HFF-Myc (cell line): ENCODE measurements around the gene MAGI1.
A peak's percentile ranks its signal among the peaks of the same experiment; 100 is the strongest.

Experiments used
- DNase-seq: peaks from one replicate; pipeline ENCODE4 v3.0.0-alpha.2; 2011; ENCODE audit warnings: low read depth; ENCODE audit errors: extremely low read depth
- H3K4me3 ChIP-seq: replicated peaks from 2 replicates; pipeline ENCODE4 v1.5.1; 2011; ENCODE audit warnings: low read depth, mild to moderate bottlenecking, control low read depth, low read length
- TF ChIP-seq, protein P1 (sequence below): IDR thresholded peaks from 2 replicates; pipeline ENCODE4 v1.5.1; 2012; ENCODE audit warnings: mild to moderate bottlenecking, low read depth, low read length, control low read depth; ENCODE audit errors: missing control alignments

MAGI1 gene

DNA sequence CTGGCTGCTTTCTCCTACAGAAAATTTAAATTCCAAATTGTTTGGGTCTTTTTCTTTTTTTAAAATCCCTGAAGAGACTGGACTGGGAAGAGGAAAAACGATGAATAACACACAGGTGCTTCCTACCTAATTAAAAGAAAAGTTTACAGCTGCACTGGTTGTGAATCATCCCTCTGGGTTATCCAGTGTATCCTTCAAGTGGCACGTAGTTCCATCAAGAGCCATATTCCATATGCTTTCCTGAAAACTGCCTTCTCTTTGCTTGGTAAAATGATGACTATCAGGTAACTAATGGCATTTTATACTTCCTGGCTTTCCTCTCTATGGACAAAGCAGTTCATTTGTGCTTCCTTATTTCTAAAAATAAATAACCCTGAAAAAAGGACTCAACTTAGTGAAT lies 123.2 kb downstream of the MAGI1 start:
- TF ChIP-seq, protein P1, sequence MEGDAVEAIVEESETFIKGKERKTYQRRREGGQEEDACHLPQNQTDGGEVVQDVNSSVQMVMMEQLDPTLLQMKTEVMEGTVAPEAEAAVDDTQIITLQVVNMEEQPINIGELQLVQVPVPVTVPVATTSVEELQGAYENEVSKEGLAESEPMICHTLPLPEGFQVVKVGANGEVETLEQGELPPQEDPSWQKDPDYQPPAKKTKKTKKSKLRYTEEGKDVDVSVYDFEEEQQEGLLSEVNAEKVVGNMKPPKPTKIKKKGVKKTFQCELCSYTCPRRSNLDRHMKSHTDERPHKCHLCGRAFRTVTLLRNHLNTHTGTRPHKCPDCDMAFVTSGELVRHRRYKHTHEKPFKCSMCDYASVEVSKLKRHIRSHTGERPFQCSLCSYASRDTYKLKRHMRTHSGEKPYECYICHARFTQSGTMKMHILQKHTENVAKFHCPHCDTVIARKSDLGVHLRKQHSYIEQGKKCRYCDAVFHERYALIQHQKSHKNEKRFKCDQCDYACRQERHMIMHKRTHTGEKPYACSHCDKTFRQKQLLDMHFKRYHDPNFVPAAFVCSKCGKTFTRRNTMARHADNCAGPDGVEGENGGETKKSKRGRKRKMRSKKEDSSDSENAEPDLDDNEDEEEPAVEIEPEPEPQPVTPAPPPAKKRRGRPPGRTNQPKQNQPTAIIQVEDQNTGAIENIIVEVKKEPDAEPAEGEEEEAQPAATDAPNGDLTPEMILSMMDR, result no peak
- H3K4me3 ChIP-seq, result no peak overlapping the region
- DNase-seq, result no peak

DNA sequence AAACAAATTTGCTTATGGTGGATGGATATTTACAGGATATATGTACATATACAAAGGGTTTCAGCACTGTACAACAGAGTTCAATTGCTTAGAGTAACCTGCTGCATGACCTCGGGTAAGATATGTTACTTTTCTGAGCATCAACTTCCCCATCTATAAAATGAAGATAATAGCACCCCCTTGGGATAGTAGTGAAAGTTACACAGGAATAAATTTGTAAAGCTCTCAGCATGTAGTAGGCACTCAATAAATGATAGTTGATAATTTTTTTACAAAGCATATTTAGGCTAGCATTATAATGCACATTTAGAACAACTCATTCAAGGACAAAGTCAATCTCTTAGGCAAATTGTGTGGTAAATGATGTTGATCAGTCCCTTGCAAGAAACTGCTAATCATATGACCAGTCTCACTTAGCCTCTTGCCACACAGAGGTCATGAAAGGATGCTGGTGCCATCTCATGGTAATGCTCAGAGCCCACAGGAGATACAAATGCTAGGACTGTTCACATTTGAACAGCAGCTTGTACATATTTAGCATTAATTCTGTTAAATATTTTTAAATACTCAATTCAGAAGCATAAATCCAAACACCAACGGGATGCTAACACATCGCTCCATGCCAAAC lies 123.9 kb downstream of the MAGI1 start:
- TF ChIP-seq, protein P1, result no peak
- H3K4me3 ChIP-seq, result no peak overlapping the region
- no peak for DNase-seq

DNA sequence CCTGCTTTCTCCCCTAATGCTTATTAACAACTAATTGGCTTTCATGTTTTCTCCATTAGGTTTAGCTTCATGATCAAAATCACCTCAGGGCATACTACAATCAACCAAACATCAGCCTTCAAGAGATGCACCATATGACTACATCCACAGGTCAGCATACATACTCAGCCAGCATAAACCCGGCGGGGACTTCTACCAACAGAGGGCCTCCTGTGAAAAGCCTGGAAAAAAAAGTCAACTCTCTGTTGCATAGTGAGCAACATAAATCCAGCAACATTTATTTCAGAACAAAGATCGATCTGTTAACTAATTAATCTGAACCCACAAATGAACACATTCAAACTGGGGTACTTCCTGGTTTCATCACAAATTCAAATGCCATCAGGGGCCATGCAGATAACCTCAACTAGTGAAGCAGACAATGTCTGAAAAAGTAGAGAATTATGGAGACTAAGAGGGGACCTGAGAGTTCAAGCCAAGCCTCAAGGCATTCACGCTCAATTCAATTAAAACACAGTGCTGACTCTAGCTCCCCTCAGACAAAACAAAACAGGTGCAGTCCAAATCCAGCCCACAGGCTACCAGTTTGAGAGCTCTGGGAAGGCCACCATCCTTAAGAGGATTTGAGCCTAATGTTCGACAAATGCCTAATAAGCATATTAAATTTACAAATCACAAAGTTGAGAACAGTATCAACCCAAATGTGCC lies 124.5 kb downstream of the MAGI1 start:
- TF ChIP-seq, protein P1, result peak; percentile 16
- no peak overlapping the region for H3K4me3 ChIP-seq
- DNase-seq, result no peak

DNA sequence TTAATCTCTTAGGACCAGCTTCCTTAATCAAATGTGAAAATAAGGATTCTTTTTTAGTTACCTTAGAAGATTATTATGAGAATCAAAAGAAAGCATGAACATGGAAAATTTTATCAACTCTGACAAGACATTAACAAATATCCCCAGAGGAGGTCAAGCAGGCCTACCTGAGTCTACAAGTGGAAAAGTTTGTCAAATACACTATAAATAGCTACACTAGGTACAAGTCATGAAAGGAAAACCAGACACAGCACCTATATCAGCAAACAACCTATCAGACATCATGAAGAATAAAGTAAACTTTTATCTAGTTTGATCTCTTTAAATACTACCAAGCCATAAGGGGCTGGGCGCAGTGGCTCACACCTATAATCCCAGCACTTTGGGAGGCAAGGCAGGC lies 126.1 kb downstream of the MAGI1 start:
- no peak for DNase-seq
- TF ChIP-seq, protein P1, result no peak
- H3K4me3 ChIP-seq, result no peak overlapping the region

DNA sequence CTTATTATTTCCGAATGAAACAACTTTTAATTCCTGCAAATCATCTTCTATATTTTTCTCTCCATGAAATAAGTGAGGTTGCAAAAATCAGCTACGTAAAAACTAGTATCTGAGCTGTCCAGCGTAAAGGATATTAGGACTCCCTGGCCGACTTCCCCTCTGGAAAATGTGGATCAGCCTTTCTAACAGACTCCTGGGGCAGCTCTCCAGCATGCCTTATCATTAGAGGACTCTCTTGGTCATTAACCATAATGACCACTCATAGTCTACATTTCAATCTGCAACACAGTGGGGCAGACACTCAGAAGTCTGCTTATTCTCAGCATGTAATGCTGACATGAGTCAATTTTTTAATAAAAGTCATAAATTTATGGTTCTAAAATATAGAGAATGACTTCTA lies 130.1 kb downstream of the MAGI1 start:
- TF ChIP-seq, protein P1, result no peak
- no peak for DNase-seq
- no peak overlapping the region for H3K4me3 ChIP-seq

DNA sequence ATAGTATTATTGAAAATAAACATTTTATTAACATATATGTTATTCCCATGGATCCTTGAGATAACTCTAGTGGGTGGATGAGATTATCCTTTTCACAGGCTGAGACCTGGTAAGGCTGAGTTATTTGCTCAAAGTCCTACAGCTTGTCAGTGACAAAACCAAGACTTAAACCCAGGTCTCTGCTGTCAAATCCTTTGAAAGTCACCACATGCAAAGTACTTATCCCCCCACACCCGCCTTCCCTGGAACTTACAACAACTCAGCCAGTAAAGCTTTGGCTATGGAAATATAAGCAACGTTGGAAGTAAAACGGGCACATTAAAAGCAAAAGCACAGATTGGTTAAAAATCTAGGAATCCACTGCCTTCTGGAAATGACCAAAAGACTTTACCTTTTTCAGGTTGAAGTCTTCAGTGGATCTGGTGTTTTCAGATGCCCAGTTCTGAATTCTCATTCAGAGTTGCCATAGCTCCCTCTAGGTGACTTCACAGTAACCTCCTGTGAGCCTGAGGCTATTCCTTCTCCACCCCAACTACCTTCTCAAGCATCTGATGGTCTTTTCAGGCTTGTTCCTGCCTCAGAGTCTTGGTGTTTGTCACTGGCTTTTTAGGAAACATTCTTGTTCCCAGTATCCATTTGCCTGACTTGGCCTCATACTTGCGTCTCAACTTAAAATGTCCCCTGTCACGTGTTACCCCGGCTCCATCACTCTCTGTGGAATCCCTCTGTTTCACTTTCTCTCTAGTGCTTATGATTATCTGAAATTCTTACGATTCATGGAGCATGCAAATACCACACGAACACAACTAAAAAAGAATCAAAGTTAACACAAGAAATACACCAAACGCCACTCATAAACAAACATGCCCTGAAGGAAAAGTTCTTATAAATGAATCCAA lies 131.2 kb downstream of the MAGI1 start:
- TF ChIP-seq, protein P1, result no peak
- DNase-seq, result no peak
- no peak overlapping the region for H3K4me3 ChIP-seq
